K562 (cell line): ENCODE data around the gene GLIS1. TPM values are rescaled to one million over a fixed set of nuclear protein-coding genes. Genes with fewer than 3 reads are reported as not detected.

Experiments
- ATAC-seq: fragments of 200-7000 bp; cut with Tn5 transposase; 3 replicates; pipeline ENCODE4 v1.9.1; 2020; ENCODE audit warnings: moderate library complexity
- BruUV-seq: library from RNA; stranded (reverse); fragments of 400-500 nt; replicated peaks from 2 replicates; lab custom pipeline; 2021; lab: Mats Ljungman, UMichigan
- CTCF ChIA-PET: fragments of 300-600 bp; formaldehyde crosslinking; extraction: SDS; loops from one replicate; lab custom pipeline; 2021; ENCODE audit warnings: low intra/inter-chr PET ratio; lab: Yijun Ruan, JAX
- POLR2A ChIA-PET: fragments of 300-600, 350-650 bp; sonication (Branson Sonifier 250); formaldehyde crosslinking; extraction: SDS; loops from one replicate; lab custom pipeline; 2021; ENCODE audit warnings: antibody characterized with exemption, inconsistent platforms; lab: Yijun Ruan, JAX
- DNase-seq, 4 experiments: peaks; one replicate each; pipeline versions ENCODE4 v3.0.0 to v3.0.0-alpha.2; 2011 to 2018; ENCODE audit warnings: low spot score in 3 of 4, mixed read lengths in 3 of 4; ENCODE audit errors: extremely low read depth in 1 of 4
- FAIRE-seq: peaks from 2 replicates; lab custom pipeline; 2011; peaks lifted over from hg19 to GRCh38; lab: Jason Lieb, UNC
- H2AFZ ChIP-seq: 2 replicates; pipeline ENCODE4 v1.6.0; 2011; ENCODE audit warnings: low read depth, low read length, control low read depth, inconsistent platforms
- H3K27ac ChIP-seq: fragments of 200-600 bp; 3 replicates; pipeline ENCODE4 v1.8.0; 2011; ENCODE audit warnings: low read depth, mild to moderate bottlenecking, control low read depth, inconsistent platforms, low read length, moderate library complexity, mixed read lengths; ENCODE audit errors: extremely low read depth
- H3K27me3 ChIP-seq, 2 experiments: fragments of 300-600 bp in 1 of 2; 2 replicates in 1 of 2; 3 replicates in 1 of 2; pipeline versions ENCODE4 v1.6.0 to v1.8.0; 2011; ENCODE audit warnings: inconsistent platforms in 2 of 2, low read length in 2 of 2, mild to moderate bottlenecking in 1 of 2, mixed read lengths in 1 of 2, moderate library complexity in 1 of 2; ENCODE audit not compliant: control insufficient read depth in 2 of 2, insufficient read depth in 2 of 2
- H3K36me3 ChIP-seq: fragments of 300-600 bp; 3 replicates; pipeline ENCODE4 v1.8.0; 2011; ENCODE audit warnings: mild to moderate bottlenecking, low read length, inconsistent platforms; ENCODE audit not compliant: control insufficient read depth, insufficient read depth
- H3K4me1 ChIP-seq, 2 experiments: fragments of 200-600 bp in 1 of 2; replicated peaks in 1 of 2; 2 replicates in 1 of 2; 3 replicates in 1 of 2; pipeline versions ENCODE4 v1.5.1 to v1.8.0; 2011; ENCODE audit warnings: inconsistent platforms in 2 of 2, low read length in 2 of 2, mild to moderate bottlenecking in 1 of 2, mixed read lengths in 1 of 2, moderate library complexity in 1 of 2; ENCODE audit not compliant: control insufficient read depth in 2 of 2, insufficient read depth in 2 of 2
- H3K4me2 ChIP-seq: 2 replicates; pipeline ENCODE4 v1.6.1; 2011; ENCODE audit warnings: low read length, control low read depth, inconsistent platforms, mixed read lengths; ENCODE audit not compliant: insufficient read depth
- H3K4me3 ChIP-seq: fragments of 200-600 bp; sonication (generic), shearing (Covaris generic); 2 replicates; pipeline ENCODE4 v1.5.1; 2016; ENCODE audit warnings: control low read depth, inconsistent platforms
- H3K79me2 ChIP-seq: fragments of 200-600 bp; 3 replicates; pipeline ENCODE4 v1.8.0; 2011; ENCODE audit warnings: low read length, inconsistent platforms; ENCODE audit not compliant: control insufficient read depth, insufficient read depth
- H3K9ac ChIP-seq, 2 experiments: 2 replicates each; pipeline versions ENCODE4 v1.6.0 to v1.6.1; 2011; ENCODE audit warnings: low read depth in 2 of 2, low read length in 2 of 2, control low read depth in 1 of 2, inconsistent platforms in 1 of 2, mild to moderate bottlenecking in 1 of 2, mixed read lengths in 1 of 2; ENCODE audit not compliant: insufficient read depth in 1 of 2
- H3K9me1 ChIP-seq: one replicate; pipeline ENCODE4 v1.6.0; 2011; ENCODE audit warnings: inconsistent platforms, mild to moderate bottlenecking, low read length, moderate library complexity; ENCODE audit not compliant: control insufficient read depth, insufficient read depth
- H3K9me3 ChIP-seq: replicated peaks from 2 replicates; pipeline ENCODE4 v1.5.1; 2011; ENCODE audit warnings: low read depth, low read length, inconsistent platforms; ENCODE audit not compliant: control insufficient read depth, insufficient read depth
- H4K20me1 ChIP-seq: replicated peaks from 2 replicates; pipeline ENCODE4 v1.6.1; 2011; ENCODE audit warnings: low read length, inconsistent platforms, mixed read lengths; ENCODE audit not compliant: control insufficient read depth, insufficient read depth
- MTA2 ChIP-seq: fragments of 450-650 bp; IDR thresholded peaks from 2 replicates; pipeline ENCODE4 v1.6.1; 2016; ENCODE audit warnings: low read depth
- NR2C1 ChIP-seq, 2 experiments: fragments of 450-650 bp; IDR thresholded peaks; 2 replicates each; pipeline ENCODE4 v1.6.1; 2017; ENCODE audit warnings: mild to moderate bottlenecking in 2 of 2, antibody characterized with exemption in 1 of 2, inconsistent platforms in 1 of 2, missing compliant biosample characterization in 1 of 2, missing genetic modification characterization in 1 of 2
- POLR2AphosphoS5 ChIP-seq: IDR thresholded peaks from 2 replicates; pipeline ENCODE4 v1.6.1; 2011; ENCODE audit warnings: mild to moderate bottlenecking, low read depth, low read length, moderate library complexity; ENCODE audit not compliant: control insufficient read depth, insufficient read depth
- STAT5B ChIP-seq: fragments of 250-450 bp; sonication (Bioruptor Pico); IDR thresholded peaks from 2 replicates; pipeline ENCODE4 v1.8.0; 2021; ENCODE audit warnings: mild to moderate bottlenecking, inconsistent platforms
- ZBTB7A ChIP-seq: IDR thresholded peaks from 2 replicates; pipeline ENCODE4 v1.6.1; 2011; ENCODE audit warnings: low read depth, mild to moderate bottlenecking, low read length, moderate library complexity, borderline replicate concordance; ENCODE audit not compliant: control insufficient read depth
- ZBTB9 ChIP-seq: fragments of 450-650 bp; formaldehyde crosslinking; IDR thresholded peaks from 2 replicates; pipeline ENCODE4 v1.4.0; 2020; ENCODE audit warnings: mild to moderate bottlenecking, moderate library complexity
- ZFP1 ChIP-seq: fragments of 450-650 bp; formaldehyde crosslinking; IDR thresholded peaks from 2 replicates; pipeline ENCODE4 v1.4.0; 2020; ENCODE audit warnings: mild to moderate bottlenecking, mixed read lengths
- WGBS: fragments of 100-300 bp; shearing (Covaris generic); methylation state at CpG from one replicate; pipeline ENCODE4 v1.1.6; 2016; ENCODE audit warnings: low coverage, mixed read lengths; ENCODE audit not compliant: insufficient coverage; ENCODE audit errors: missing lambda C conversion rate; 5-methylcytosine and 5-hydroxymethylcytosine counted together
- in situ Hi-C: fragments of 300-500 bp; cut with MboI; formaldehyde crosslinking; loops from 4 replicates; pipeline ENCODE4 v1.15.0; 2018; ENCODE audit warnings: inconsistent platforms, mixed read lengths
- intact Hi-C: fragments of 100-400 bp; cut with micrococcal nuclease; formaldehyde crosslinking; loops from 2 replicates; pipeline ENCODE4 v1.14.2; 2022
- polyA plus RNA-seq, 8 experiments: library from polyadenylated mRNA; depleted of rRNA in 4 of 8; stranded (reverse) in 5 of 8; unstranded in 3 of 8; fragments of >200 nt; fragmentation: Nextera tagmentation in 2 of 8; fragmentation: Illumina TruSeq in 1 of 8; extraction: Ambion mirVana in 2 of 8; extraction: Trizol in 1 of 8; gene quantifications; 2 replicates each; pipeline versions ENCODE4 v1.2.1 to v1.2.3, GENCODE V29; 2011 to 2014; ENCODE audit warnings: inconsistent platforms in 1 of 8, missing spikeins in 1 of 8
- total RNA-seq, 7 experiments: library from RNA; depleted of rRNA in 6 of 7; stranded (reverse); fragments of >200 nt in 6 of 7; fragmentation: Illumina TruSeq in 2 of 7; extraction: Trizol in 2 of 7; gene quantifications; 2 replicates each; pipeline versions ENCODE4 v1.2.1 to v1.2.3, GENCODE V29; 2011 to 2021; ENCODE audit warnings: low replicate concordance in 1 of 7
- TF ChIP-seq, protein P1 (sequence below): sonication (generic); formaldehyde crosslinking; IDR thresholded peaks from 2 replicates; pipeline ENCODE4 v1.5.0; 2020; ENCODE audit warnings: missing genetic modification reagents
- TF ChIP-seq, protein P2 (sequence below): sonication (generic); formaldehyde crosslinking; IDR thresholded peaks from 2 replicates; pipeline ENCODE4 v1.8.0; 2022; ENCODE audit warnings: mild to moderate bottlenecking, missing genetic modification reagents, borderline replicate concordance

Gene GLIS1
- total and polyA plus RNA-seq, 9 of the 15 experiments (the other 6 are each of a cell fraction or from before 2014, with no cell fraction given) = not detected

GRCh38 chr1:53727461-53728092, 11.4 kb downstream of the GLIS1 start:
- in situ Hi-C loops (no loop called here), intact Hi-C loops (no loop called here)
- ATAC-seq = no peak
- DNase-seq = no peak
- no TSS peak for BruUV-seq
- H3K4me1 ChIP-seq = no peaks in the 10 kb centered on the region
- CTCF ChIA-PET = no interaction called here
- H3K79me2 ChIP-seq = no peaks in the 10 kb centered on the region
- WGBS = 1% methylated on average over 7 of the region's 7 CpGs
- H3K9ac ChIP-seq = no peak overlapping the region
- no peak overlapping the region for H3K4me2 ChIP-seq
- no peak overlapping the region for H3K4me3 ChIP-seq
- no peaks in the 10 kb centered on the region for H3K36me3 ChIP-seq
- TF ChIP-seq, protein P1, sequence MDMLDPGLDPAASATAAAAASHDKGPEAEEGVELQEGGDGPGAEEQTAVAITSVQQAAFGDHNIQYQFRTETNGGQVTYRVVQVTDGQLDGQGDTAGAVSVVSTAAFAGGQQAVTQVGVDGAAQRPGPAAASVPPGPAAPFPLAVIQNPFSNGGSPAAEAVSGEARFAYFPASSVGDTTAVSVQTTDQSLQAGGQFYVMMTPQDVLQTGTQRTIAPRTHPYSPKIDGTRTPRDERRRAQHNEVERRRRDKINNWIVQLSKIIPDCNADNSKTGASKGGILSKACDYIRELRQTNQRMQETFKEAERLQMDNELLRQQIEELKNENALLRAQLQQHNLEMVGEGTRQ (CRISPR knock-in tag) = no peak
- TF ChIP-seq ZBTB9 (no peak), ZFP1 (CRISPR knock-in tag) (no peak), ZBTB7A (no peak), NR2C1 (IDR thresholded peaks at IDR 0.05) (no peak), NR2C1 (tag; IDR thresholded peaks at IDR 0.05) (no peak), MTA2 (no peak), STAT5B (CRISPR knock-in tag) (no peak), POLR2AphosphoS5 (no peak)
- TF ChIP-seq, protein P2, sequence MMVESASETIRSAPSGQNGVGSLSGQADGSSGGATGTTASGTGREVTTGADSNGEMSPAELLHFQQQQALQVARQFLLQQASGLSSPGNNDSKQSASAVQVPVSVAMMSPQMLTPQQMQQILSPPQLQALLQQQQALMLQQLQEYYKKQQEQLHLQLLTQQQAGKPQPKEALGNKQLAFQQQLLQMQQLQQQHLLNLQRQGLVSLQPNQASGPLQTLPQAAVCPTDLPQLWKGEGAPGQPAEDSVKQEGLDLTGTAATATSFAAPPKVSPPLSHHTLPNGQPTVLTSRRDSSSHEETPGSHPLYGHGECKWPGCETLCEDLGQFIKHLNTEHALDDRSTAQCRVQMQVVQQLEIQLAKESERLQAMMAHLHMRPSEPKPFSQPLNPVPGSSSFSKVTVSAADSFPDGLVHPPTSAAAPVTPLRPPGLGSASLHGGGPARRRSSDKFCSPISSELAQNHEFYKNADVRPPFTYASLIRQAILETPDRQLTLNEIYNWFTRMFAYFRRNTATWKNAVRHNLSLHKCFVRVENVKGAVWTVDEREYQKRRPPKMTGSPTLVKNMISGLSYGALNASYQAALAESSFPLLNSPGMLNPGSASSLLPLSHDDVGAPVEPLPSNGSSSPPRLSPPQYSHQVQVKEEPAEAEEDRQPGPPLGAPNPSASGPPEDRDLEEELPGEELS = no peak
- FAIRE-seq = no peak
- no peaks in the 10 kb centered on the region for H3K9me3 ChIP-seq
- peaks cover 6% of the 10 kb centered on the region; the same call in 1 of the 2 replicates for H4K20me1 ChIP-seq
- peaks cover 49 to 52% of the 10 kb centered on the region in 2 experiments for H3K27me3 ChIP-seq
- no peak overlapping the region for H2AFZ ChIP-seq
- H3K9me1 ChIP-seq = no peaks in the 10 kb centered on the region
- no peak overlapping the region for H3K27ac ChIP-seq
- POLR2A ChIA-PET = interaction anchor here (0.6 to 2.0 kb wide), 6 partner anchors 8 to 813 kb away, joined by 3 to 7 read pairs (median 4); partner anchors contain the start of gene GLIS1
